Uterus (tissue), 4 donors: ENCODE measurements around the gene IGF2. TPM values are rescaled to one million over a fixed set of nuclear protein-coding genes. Genes with fewer than 3 reads are reported as not detected.

Experiments
- DNase-seq, 2 donors: peaks; one replicate each; pipeline ENCODE4 v3.0.0-alpha.2; 2019 to 2020
- H3K27ac ChIP-seq, 2 donors: fragments of 200-600 bp; sonication (generic); 1 replicate in 1 of 2; 2 replicates in 1 of 2; pipeline ENCODE4 v1.5.1; 2016 to 2018
- H3K27me3 ChIP-seq, 2 donors: fragments of 200-600 bp; sonication (generic); one replicate each; pipeline ENCODE4 v1.5.1; 2018 to 2019; ENCODE audit warnings: control low read depth in 1 of 2
- H3K36me3 ChIP-seq, 2 donors: fragments of 200-600 bp; sonication (generic); one replicate each; pipeline ENCODE4 v1.5.1; 2019; ENCODE audit warnings: control low read depth in 1 of 2
- H3K4me1 ChIP-seq, 2 donors: fragments of 200-600 bp; sonication (generic); one replicate each; pipeline ENCODE4 v1.5.1; 2018 to 2019; ENCODE audit warnings: control low read depth in 1 of 2
- H3K4me3 ChIP-seq, 2 donors: fragments of 200-600 bp; sonication (generic); 1 replicate in 1 of 2; 2 replicates in 1 of 2; pipeline ENCODE4 v1.5.1; 2018 to 2019; ENCODE audit warnings: mild to moderate bottlenecking in 1 of 2
- H3K9me3 ChIP-seq, 2 donors: fragments of 200-600 bp; sonication (generic); one replicate each; pipeline ENCODE4 v1.5.1; 2019; ENCODE audit warnings: control low read depth in 1 of 2
- POLR2A ChIP-seq, 2 donors: fragments of 450-650 bp; IDR thresholded peaks; one replicate each; pipeline ENCODE4 v1.6.1; 2016; ENCODE audit warnings: antibody characterized with exemption in 2 of 2, mild to moderate bottlenecking in 1 of 2, moderate library complexity in 1 of 2
- intact Hi-C: fragments of 100-400 bp; cut with DNase I; formaldehyde crosslinking; loops from one replicate; pipeline ENCODE4 v1.15.1; 2023; ENCODE audit warnings: low total_unique reads
- total RNA-seq, 4 donors: library from RNA; depleted of rRNA in 3 of 4; stranded (reverse); fragments of >200 nt in 3 of 4; gene quantifications; one replicate each; pipeline versions ENCODE4 v1.1.0 to v1.2.4, GENCODE V29; 2014 to 2023
- TF ChIP-seq, protein P1 (sequence below), 4 experiments: fragments of 200-600 bp in 2 of 4; fragments of 450-650 bp in 2 of 4; sonication (generic) in 2 of 4; IDR thresholded peaks; one replicate each; pipeline ENCODE4 v1.5.1; 2016 to 2019; ENCODE audit warnings: antibody characterized with exemption in 4 of 4, mild to moderate bottlenecking in 2 of 4, moderate library complexity in 1 of 4
- donor health status: DM: yes; HTN: yes; CAD: no.

The IGF2 gene
- total RNA-seq, 4 donors from 2014 or later, result 54.1 to 347 (median 188) TPM

DNA sequence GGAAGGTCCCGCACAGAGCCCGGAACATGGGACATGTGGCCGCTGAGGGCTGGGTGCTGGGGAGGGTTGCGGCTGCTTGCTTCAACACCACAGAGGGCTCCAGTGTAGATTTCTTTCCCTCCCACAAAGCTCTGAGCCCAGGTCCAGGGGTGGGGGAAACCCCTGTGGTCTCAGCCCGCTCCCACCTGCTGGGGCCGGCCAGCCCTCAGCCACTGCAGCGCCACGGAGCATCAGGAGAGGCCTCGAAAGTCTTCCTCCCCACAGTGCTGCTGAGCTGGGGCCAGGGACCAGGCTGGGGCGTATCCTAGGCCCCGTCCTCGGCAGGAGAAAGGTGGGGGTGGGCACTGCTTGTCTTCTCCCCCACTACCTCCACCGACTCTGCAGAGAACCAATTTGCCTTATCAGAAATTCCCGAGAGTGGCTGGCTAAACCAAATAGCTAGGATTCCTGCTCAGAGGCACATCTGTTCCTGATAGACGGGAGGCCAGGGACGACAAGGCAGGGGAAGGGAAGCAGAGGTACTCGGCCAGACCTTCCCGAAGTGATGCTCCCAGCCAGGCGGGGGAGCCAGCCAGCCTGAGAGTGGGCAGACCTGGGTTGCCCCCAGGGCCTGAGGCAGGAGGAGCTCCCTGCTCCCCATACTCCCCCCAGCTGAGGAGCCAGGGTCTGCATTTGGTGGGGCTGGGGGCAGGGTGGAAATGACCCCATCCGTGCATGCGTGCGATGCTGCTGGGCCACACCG is 18.7 kb downstream of the IGF2 start:
- intact Hi-C loops, result no loop called here
- H3K36me3 ChIP-seq, result no peaks in the 10 kb centered on the region
- DNase-seq, result no peak
- H3K27ac ChIP-seq, result no peak overlapping the region
- H3K4me1 ChIP-seq, result no peaks in the 10 kb centered on the region
- TF ChIP-seq, protein P1, sequence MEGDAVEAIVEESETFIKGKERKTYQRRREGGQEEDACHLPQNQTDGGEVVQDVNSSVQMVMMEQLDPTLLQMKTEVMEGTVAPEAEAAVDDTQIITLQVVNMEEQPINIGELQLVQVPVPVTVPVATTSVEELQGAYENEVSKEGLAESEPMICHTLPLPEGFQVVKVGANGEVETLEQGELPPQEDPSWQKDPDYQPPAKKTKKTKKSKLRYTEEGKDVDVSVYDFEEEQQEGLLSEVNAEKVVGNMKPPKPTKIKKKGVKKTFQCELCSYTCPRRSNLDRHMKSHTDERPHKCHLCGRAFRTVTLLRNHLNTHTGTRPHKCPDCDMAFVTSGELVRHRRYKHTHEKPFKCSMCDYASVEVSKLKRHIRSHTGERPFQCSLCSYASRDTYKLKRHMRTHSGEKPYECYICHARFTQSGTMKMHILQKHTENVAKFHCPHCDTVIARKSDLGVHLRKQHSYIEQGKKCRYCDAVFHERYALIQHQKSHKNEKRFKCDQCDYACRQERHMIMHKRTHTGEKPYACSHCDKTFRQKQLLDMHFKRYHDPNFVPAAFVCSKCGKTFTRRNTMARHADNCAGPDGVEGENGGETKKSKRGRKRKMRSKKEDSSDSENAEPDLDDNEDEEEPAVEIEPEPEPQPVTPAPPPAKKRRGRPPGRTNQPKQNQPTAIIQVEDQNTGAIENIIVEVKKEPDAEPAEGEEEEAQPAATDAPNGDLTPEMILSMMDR (IDR thresholded peaks at IDR 0.05), result no peak
- no peak for TF ChIP-seq POLR2A (IDR thresholded peaks at IDR 0.05)
- H3K9me3 ChIP-seq, result no peaks in the 10 kb centered on the region
- H3K4me3 ChIP-seq, result no peak overlapping the region
- H3K27me3 ChIP-seq, result no peaks in the 10 kb centered on the region

DNA sequence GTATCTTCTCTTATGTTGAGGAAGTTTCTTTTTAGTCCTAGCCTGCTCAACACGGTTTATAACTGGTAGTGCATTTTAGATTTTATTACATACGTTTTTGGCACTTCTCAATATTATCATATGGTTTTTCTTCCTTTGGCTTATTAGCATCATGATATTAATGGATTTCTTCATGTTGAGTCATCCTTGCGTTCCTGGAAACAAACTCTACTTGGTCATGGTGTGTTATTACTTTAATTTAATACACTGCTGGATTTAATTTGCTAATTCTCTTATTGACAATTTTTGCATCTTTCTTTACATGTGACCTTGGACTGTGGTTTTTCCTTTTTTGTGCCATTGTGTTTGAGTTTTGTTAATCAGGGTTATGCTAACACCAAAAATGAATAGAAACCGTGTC is 20.5 kb downstream of the IGF2 start:
- H3K27me3 ChIP-seq, result no peaks in the 10 kb centered on the region
- no peak for DNase-seq
- no peaks in the 10 kb centered on the region for H3K36me3 ChIP-seq
- no peaks in the 10 kb centered on the region for H3K9me3 ChIP-seq
- H3K27ac ChIP-seq, result no peak overlapping the region
- intact Hi-C loops, result no loop called here
- H3K4me3 ChIP-seq, result no peak overlapping the region
- no peak for TF ChIP-seq POLR2A (IDR thresholded peaks at IDR 0.05)
- TF ChIP-seq, protein P1 (IDR thresholded peaks at IDR 0.05), result no peak
- no peaks in the 10 kb centered on the region for H3K4me1 ChIP-seq

DNA sequence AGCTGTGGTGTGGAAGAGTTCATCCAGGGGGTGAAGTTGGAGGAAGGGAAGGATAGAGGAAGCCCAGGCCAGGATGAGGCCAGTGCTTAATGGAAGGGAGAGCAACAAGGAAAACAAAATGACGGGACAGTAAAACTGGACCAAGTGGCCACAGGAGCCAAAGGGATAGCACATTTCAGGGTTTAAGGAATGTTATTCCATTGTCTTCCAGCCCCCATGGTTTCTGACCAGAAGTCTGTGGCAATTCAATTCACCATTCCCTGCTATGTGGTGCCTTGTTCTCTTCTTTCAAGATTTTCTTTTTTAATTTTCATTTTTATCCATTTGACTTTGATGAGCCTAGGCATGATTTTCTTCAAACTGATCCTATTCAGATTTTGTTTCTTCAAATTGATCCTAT is 22.5 kb downstream of the IGF2 start:
- Histone ChIP-seq H3K4me1 (no peaks in the 10 kb centered on the region), H3K36me3 (no peaks in the 10 kb centered on the region), H3K9me3 (no peaks in the 10 kb centered on the region), H3K27me3 (no peaks in the 10 kb centered on the region), H3K27ac (no peak overlapping the region), H3K4me3 (no peak overlapping the region)
- no peak for DNase-seq
- intact Hi-C loops, result no loop called here
- no peak for TF ChIP-seq POLR2A (IDR thresholded peaks at IDR 0.05)
- TF ChIP-seq, protein P1 (IDR thresholded peaks at IDR 0.05), result no peak

DNA sequence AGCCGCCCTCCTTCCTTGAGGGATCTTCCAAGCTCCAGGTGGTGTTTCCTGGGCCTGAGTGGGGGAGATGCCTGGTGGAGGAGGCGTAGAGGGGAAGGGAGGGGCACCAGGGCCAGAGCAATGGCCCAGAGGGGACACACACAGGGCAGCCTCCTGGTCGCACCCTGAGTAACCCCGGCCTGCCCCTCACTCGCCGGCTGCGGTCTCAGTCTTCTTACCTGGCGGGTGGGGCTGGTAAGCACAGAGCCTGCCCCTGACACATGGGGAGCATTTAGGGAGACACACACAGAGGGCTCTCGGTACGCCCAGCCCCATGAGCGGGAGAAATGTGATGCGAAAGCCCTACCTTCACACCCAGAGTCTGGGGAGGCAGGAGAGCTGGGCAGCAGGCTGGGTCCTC is 23.9 kb downstream of the IGF2 start:
- DNase-seq, result no peak

More for the DNA sequence above, 23.9 kb downstream of the IGF2 start:
- no peak overlapping the region for H3K4me3 ChIP-seq
- no peaks in the 10 kb centered on the region for H3K9me3 ChIP-seq
- intact Hi-C loops, result no loop called here
- H3K36me3 ChIP-seq, result no peaks in the 10 kb centered on the region
- TF ChIP-seq POLR2A (IDR thresholded peaks at IDR 0.05), result no peak
- TF ChIP-seq, protein P1 (IDR thresholded peaks at IDR 0.05), result no peak
- no peaks in the 10 kb centered on the region for H3K27me3 ChIP-seq
- H3K27ac ChIP-seq, result no peak overlapping the region
- no peaks in the 10 kb centered on the region for H3K4me1 ChIP-seq
